Left hindlimb (tissue), 1 donor: ENCODE measurements around the gene CDH4.
A peak's percentile ranks its signal among the peaks of the same experiment; 100 is the strongest.

Experiments
- DNase-seq: peaks from one replicate; pipeline ENCODE4 v3.0.0-alpha.2; 2018

CDH4 gene

GRCh38 chr20:61803416-61803914 lies 551.4 kb downstream of the CDH4 start:
- DNase-seq = no peak

GRCh38 chr20:61803915-61804751 lies 552.1 kb downstream of the CDH4 start:
- DNase-seq = no peak

- DNase-seq = no peak
These were observed 552.8 kb downstream of the CDH4 start for GRCh38 chr20:61804752-61805295.

- no peak for DNase-seq
These were observed 553.3 kb downstream of the CDH4 start for GRCh38 chr20:61805365-61805764.

- DNase-seq = no peak
These were observed 553.7 kb downstream of the CDH4 start for GRCh38 chr20:61805781-61806180.

GRCh38 chr20:61806314-61806713 lies 554.3 kb downstream of the CDH4 start:
- DNase-seq = peak; percentile 18

- DNase-seq = no peak
These were observed 554.9 kb downstream of the CDH4 start for GRCh38 chr20:61806995-61807394.

- peak; percentile 53 for DNase-seq
These were observed 555.6 kb downstream of the CDH4 start for GRCh38 chr20:61807471-61808160.

- peak; percentile 44 for DNase-seq
These were observed 556.4 kb downstream of the CDH4 start for GRCh38 chr20:61808447-61808846.

- DNase-seq = peak; percentile 13
These were observed 557.1 kb downstream of the CDH4 start for GRCh38 chr20:61809006-61809770.

- DNase-seq = peak; percentile 10
These were observed 558.1 kb downstream of the CDH4 start for GRCh38 chr20:61810066-61810737.

- peak; percentile 12 for DNase-seq
These were observed 558.7 kb downstream of the CDH4 start for GRCh38 chr20:61810738-61811135.

- DNase-seq = no peak
These were observed 559.1 kb downstream of the CDH4 start for GRCh38 chr20:61811166-61811565.

GRCh38 chr20:61812121-61812844 lies 560.2 kb downstream of the CDH4 start:
- peak; percentile 13 for DNase-seq

- no peak for DNase-seq
These were observed 560.9 kb downstream of the CDH4 start for GRCh38 chr20:61812845-61813485.

GRCh38 chr20:61813791-61814190 lies 561.7 kb downstream of the CDH4 start:
- DNase-seq = no peak

GRCh38 chr20:61814244-61814643 lies 562.2 kb downstream of the CDH4 start:
- peak; percentile 16 for DNase-seq

- DNase-seq = peak; percentile 17
These were observed 562.7 kb downstream of the CDH4 start for GRCh38 chr20:61814726-61815125.

GRCh38 chr20:61815176-61815575 lies 563.1 kb downstream of the CDH4 start:
- peak; percentile 12 for DNase-seq

GRCh38 chr20:61815678-61816077 lies 563.6 kb downstream of the CDH4 start:
- no peak for DNase-seq
